Transverse colon (tissue), 4 donors: ENCODE data around the gene TM4SF4.

Source experiments
- CTCF ChIP-seq, 5 experiments: fragments of 200-600 bp in 3 of 5; fragments of 450-650 bp in 2 of 5; sonication (generic) in 3 of 5; IDR thresholded peaks; 1 replicate in 2 of 5; 2 replicates in 3 of 5; pipeline ENCODE4 v1.5.1; 2016 to 2017; ENCODE audit warnings: antibody characterized with exemption in 5 of 5, inconsistent platforms in 3 of 5, mild to moderate bottlenecking in 2 of 5, moderate library complexity in 1 of 5
- POLR2A ChIP-seq: fragments of 450-650 bp; IDR thresholded peaks from one replicate; pipeline ENCODE4 v1.6.1; 2016; ENCODE audit warnings: antibody characterized with exemption, mild to moderate bottlenecking, moderate library complexity
- POLR2AphosphoS5 ChIP-seq, 3 donors: sonication (generic); formaldehyde crosslinking; IDR thresholded peaks; one replicate each; pipeline ENCODE4 v1.6.1; 2016; ENCODE audit warnings: antibody characterized with exemption in 3 of 3

GRCh38 chr3:149547954-149548668, 73.6 kb downstream of the TM4SF4 start:
- TF ChIP-seq POLR2AphosphoS5 (IDR thresholded peaks at IDR 0.05) (peak; percentile 67 to 88 (median 82)), CTCF (IDR thresholded peaks at IDR 0.05) (no peak), POLR2A (no peak)
